Smooth muscle cell (in vitro differentiated cells): Measurements from ENCODE around the gene CAB39. TPM values are rescaled to one million over a fixed set of nuclear protein-coding genes. Genes with fewer than 3 reads are reported as not detected.

Experiments
- DNase-seq: peaks from one replicate; lab custom pipeline; 2025; ENCODE audit not compliant: unreplicated experiment; lab: John Stamatoyannopoulos, UW
- H2AFZ ChIP-seq: fragments of 200-600 bp; sonication (generic); 2 replicates; pipeline ENCODE4 v1.6.0; 2016; ENCODE audit warnings: antibody characterized with exemption, low read depth, mild to moderate bottlenecking
- H3F3A ChIP-seq: fragments of 200-600 bp; sonication (generic); 2 replicates; pipeline ENCODE4 v1.6.0; 2017; ENCODE audit warnings: antibody characterized with exemption, low read depth
- H3K27ac ChIP-seq: fragments of 200-600 bp; sonication (generic); 2 replicates; pipeline ENCODE4 v1.5.1; 2016; ENCODE audit warnings: low read depth, mild to moderate bottlenecking
- H3K27me3 ChIP-seq: fragments of 200-600 bp; sonication (generic); 2 replicates; pipeline ENCODE4 v1.6.1; 2016; ENCODE audit warnings: low read depth, mild to moderate bottlenecking
- H3K36me3 ChIP-seq: fragments of 200-600 bp; sonication (generic); 2 replicates; pipeline ENCODE4 v1.5.1; 2016; ENCODE audit warnings: low read depth
- H3K4me1 ChIP-seq: fragments of 200-600 bp; sonication (generic); 2 replicates; pipeline ENCODE4 v1.5.1; 2016; ENCODE audit warnings: low read depth
- H3K4me2 ChIP-seq: fragments of 200-600 bp; sonication (generic); 2 replicates; pipeline ENCODE4 v1.6.0; 2016; ENCODE audit warnings: mild to moderate bottlenecking
- H3K4me3 ChIP-seq: fragments of 200-600 bp; sonication (generic); 2 replicates; pipeline ENCODE4 v1.5.1; 2016; ENCODE audit warnings: mild to moderate bottlenecking
- H3K79me2 ChIP-seq: fragments of 200-600 bp; sonication (generic); 2 replicates; pipeline ENCODE4 v1.6.0; 2016; ENCODE audit warnings: low read depth, mild to moderate bottlenecking
- H3K9ac ChIP-seq: fragments of 200-600 bp; sonication (generic); 2 replicates; pipeline ENCODE4 v1.6.0; 2016; ENCODE audit warnings: low read depth
- H3K9me3 ChIP-seq: fragments of 200-600 bp; sonication (generic); replicated peaks from 2 replicates; pipeline ENCODE4 v1.5.1; 2016; ENCODE audit warnings: low read depth
- H4K20me1 ChIP-seq: fragments of 200-600 bp; sonication (generic); 2 replicates; pipeline ENCODE4 v1.6.0; 2016; ENCODE audit warnings: low read depth
- WGBS: methylation state at CpG from one replicate; pipeline ENCODE4 v1.1.7; 2016; ENCODE audit warnings: low lambda C conversion rate; 5-methylcytosine and 5-hydroxymethylcytosine counted together
- polyA plus RNA-seq: library from polyadenylated mRNA; unstranded; fragments of >200 nt; fragmentation: Nextera tagmentation; extraction: Ambion mirVana; gene quantifications from 2 replicates; pipeline ENCODE4 v1.2.1, GENCODE V29; 2016
- total RNA-seq: library from RNA; depleted of rRNA; stranded (reverse); fragments of >200 nt; gene quantifications from 2 replicates; pipeline ENCODE4 v1.2.3, GENCODE V29; 2014
- TF ChIP-seq, protein P1 (sequence below): fragments of 200-600 bp; sonication (generic); IDR thresholded peaks from 2 replicates; pipeline ENCODE4 v1.5.1; 2017; ENCODE audit warnings: borderline replicate concordance, mild to moderate bottlenecking, antibody characterized with exemption; ENCODE audit not compliant: insufficient read depth, poor library complexity, severe bottlenecking

CAB39 gene
- total and polyA plus RNA-seq, 2 experiments from 2014 or later = 21.7 to 62.4 TPM

DNA sequence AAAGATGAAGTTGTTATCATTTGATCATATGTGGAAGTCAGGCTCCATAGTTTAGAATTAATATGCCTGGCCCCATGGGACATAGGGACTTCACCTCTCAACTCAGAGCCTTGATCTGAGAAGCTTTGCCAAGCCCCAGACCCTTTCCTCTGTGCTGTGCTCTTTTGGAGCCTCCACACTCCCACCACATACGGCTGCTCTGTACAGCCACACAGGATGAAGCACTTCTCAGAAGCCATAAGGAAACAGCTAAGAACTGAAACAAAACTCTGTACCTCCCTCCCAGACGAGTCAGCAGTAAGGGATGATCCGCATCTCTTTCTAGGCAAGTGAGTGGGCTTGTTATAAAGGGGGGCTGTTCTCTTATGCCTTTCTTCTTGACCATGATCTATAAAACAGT, 66.5 kb downstream of the CAB39 start:
- 58% methylated on average over 3 of the region's 3 CpGs for WGBS
- H3K79me2 ChIP-seq = peaks cover 66% of the 10 kb centered on the region
- no peaks in the 10 kb centered on the region for H4K20me1 ChIP-seq
- no peaks in the 10 kb centered on the region for H3K27me3 ChIP-seq
- H3K9me3 ChIP-seq = no peaks in the 10 kb centered on the region
- peaks cover 4% of the 10 kb centered on the region for H3F3A ChIP-seq
- TF ChIP-seq, protein P1, sequence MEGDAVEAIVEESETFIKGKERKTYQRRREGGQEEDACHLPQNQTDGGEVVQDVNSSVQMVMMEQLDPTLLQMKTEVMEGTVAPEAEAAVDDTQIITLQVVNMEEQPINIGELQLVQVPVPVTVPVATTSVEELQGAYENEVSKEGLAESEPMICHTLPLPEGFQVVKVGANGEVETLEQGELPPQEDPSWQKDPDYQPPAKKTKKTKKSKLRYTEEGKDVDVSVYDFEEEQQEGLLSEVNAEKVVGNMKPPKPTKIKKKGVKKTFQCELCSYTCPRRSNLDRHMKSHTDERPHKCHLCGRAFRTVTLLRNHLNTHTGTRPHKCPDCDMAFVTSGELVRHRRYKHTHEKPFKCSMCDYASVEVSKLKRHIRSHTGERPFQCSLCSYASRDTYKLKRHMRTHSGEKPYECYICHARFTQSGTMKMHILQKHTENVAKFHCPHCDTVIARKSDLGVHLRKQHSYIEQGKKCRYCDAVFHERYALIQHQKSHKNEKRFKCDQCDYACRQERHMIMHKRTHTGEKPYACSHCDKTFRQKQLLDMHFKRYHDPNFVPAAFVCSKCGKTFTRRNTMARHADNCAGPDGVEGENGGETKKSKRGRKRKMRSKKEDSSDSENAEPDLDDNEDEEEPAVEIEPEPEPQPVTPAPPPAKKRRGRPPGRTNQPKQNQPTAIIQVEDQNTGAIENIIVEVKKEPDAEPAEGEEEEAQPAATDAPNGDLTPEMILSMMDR = no peak
- H3K4me3 ChIP-seq = no peak overlapping the region
- no peak for DNase-seq
- H3K4me1 ChIP-seq = no peaks in the 10 kb centered on the region
- peak overlapping the region; percentile 92 for H3K27ac ChIP-seq
- H3K4me2 ChIP-seq = no peak overlapping the region
- peak overlapping the region; percentile 14 for H3K9ac ChIP-seq
- no peak overlapping the region for H2AFZ ChIP-seq
- no peaks in the 10 kb centered on the region for H3K36me3 ChIP-seq

DNA sequence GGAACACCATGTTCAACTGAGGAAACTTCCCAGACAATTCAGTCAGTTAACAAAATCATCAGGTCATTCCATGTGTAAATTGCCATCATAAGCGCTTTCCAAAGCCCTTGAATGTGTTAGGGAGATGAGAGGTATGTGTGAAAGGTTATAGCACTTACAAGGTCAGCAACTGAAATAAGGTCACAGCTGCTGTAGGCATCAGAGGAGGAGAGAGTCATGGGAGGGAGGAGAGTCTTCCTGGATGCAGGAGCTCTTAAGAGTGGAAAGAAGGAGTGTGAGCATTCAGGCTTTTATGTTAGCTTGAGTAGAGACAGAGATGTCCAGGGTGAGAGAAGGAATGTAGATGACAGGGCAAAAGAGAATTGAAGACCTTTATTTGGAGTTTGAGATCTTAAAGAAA, 67.0 kb downstream of the CAB39 start:
- DNase-seq = no peak
- no peaks in the 10 kb centered on the region for H3K36me3 ChIP-seq
- H3K27ac ChIP-seq = peak overlapping the region; percentile 92
- TF ChIP-seq, protein P1 = no peak
- peaks cover 68% of the 10 kb centered on the region for H3K79me2 ChIP-seq
- no peak overlapping the region for H3K4me3 ChIP-seq
- no peaks in the 10 kb centered on the region for H3K9me3 ChIP-seq
- H4K20me1 ChIP-seq = no peaks in the 10 kb centered on the region
- no peak overlapping the region for H3K9ac ChIP-seq
- H3F3A ChIP-seq = peaks cover 4% of the 10 kb centered on the region
- no peaks in the 10 kb centered on the region for H3K4me1 ChIP-seq
- 91% methylated on average over 1 of the region's 1 CpG for WGBS
- no peak overlapping the region for H2AFZ ChIP-seq
- no peaks in the 10 kb centered on the region for H3K27me3 ChIP-seq
- no peak overlapping the region for H3K4me2 ChIP-seq

DNA sequence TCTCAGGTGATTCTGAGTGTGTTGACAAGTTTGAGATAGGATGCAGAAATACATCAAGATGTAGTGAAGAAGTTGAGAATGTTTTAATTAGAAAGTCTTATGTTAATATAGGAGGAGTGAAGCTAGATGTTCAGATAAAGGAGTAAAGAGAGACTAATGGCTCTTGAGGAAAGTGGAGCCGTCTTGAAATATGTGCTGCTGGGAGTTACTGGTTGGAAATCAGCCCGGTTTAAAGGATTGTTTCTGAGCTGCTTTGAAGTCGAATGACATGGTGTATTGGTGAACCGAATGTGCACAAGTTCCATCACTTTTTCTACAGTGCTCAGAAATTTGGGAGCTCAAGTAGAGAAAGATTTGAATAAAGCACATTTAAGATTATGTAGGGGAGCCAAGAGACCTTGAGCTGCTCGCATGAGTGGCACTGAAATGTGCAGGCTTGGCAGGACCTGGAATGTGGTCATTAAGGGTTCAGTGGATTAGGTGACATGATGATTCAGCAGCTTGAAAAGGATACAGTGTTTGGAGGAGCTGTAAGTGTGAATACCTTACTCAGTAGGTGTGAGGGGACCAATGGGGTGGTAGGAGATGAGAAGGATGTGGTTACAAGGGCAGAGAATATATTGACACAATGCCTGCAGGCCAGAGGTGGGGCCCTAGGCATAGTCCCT, 68.6 kb downstream of the CAB39 start:
- H3K4me3 ChIP-seq = no peak overlapping the region
- H3F3A ChIP-seq = peaks cover 4% of the 10 kb centered on the region
- DNase-seq = no peak
- no peak overlapping the region for H3K9ac ChIP-seq
- H2AFZ ChIP-seq = no peak overlapping the region
- no peaks in the 10 kb centered on the region for H4K20me1 ChIP-seq
- peaks cover 56% of the 10 kb centered on the region for H3K79me2 ChIP-seq
- no peaks in the 10 kb centered on the region for H3K9me3 ChIP-seq
- WGBS = 61% methylated on average over 5 of the region's 5 CpGs
- TF ChIP-seq, protein P1 = no peak
- H3K4me1 ChIP-seq = no peaks in the 10 kb centered on the region
- no peaks in the 10 kb centered on the region for H3K27me3 ChIP-seq
- H3K36me3 ChIP-seq = peaks cover under 1% of the 10 kb centered on the region
- peak overlapping the region; percentile 39 for H3K27ac ChIP-seq
- H3K4me2 ChIP-seq = no peak overlapping the region

DNA sequence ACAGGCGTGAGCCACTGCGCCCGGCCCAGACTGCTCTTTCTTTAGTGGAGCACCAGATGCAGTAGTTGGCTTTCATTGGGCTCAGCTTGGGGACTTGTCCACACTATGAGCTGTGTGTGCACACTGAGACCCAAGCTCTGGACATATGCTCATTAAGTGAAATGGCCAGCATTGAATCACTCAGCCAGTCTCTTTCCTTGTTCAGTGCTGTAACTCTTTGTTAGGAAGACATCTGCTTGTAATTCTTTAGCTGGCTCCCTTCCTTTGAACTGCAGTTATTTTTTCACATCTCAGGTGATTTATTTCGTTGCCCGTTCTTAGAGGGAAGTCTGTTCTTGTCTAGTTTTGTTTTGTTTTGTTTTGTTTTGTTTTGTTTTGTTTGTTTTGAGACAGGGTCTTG, 70.5 kb downstream of the CAB39 start:
- Histone ChIP-seq H3K9ac (no peak overlapping the region), H2AFZ (no peak overlapping the region), H3K79me2 (peaks cover 56% of the 10 kb centered on the region), H3K27ac (no peak overlapping the region), H3K4me2 (no peak overlapping the region), H4K20me1 (no peaks in the 10 kb centered on the region), H3K4me1 (no peaks in the 10 kb centered on the region), H3K4me3 (no peak overlapping the region), H3K27me3 (no peaks in the 10 kb centered on the region), H3K36me3 (peaks cover 11% of the 10 kb centered on the region), H3F3A (peaks cover 4% of the 10 kb centered on the region), H3K9me3 (peaks cover 3% of the 10 kb centered on the region)
- DNase-seq = no peak
- 96% methylated on average over 5 of the region's 5 CpGs for WGBS
- TF ChIP-seq, protein P1 = no peak
